Stimulated activated CD8-positive, alpha-beta memory T cell treated with anti-CD3 and anti-CD28 coated beads, Interleukin-7, amount 100 ng/mL, for 24 hours (primary cell): ENCODE results near the gene DLG2.
"Not testable (repeated sequence)": the region's sequence is repeated elsewhere in the genome, so short reads cannot be mapped to it uniquely, and the experiment has no call there.

Experiments used
- DNase-seq: peaks from one replicate; pipeline ENCODE4 v3.0.0-alpha.2; 2020; ENCODE audit warnings: low read depth

DLG2 gene

GRCh38 chr11:85316967-85317366 lies 310.2 kb downstream of the DLG2 start:
- DNase-seq, result no peak

GRCh38 chr11:85313741-85314140 lies 313.4 kb downstream of the DLG2 start:
- no peak for DNase-seq

DNA sequence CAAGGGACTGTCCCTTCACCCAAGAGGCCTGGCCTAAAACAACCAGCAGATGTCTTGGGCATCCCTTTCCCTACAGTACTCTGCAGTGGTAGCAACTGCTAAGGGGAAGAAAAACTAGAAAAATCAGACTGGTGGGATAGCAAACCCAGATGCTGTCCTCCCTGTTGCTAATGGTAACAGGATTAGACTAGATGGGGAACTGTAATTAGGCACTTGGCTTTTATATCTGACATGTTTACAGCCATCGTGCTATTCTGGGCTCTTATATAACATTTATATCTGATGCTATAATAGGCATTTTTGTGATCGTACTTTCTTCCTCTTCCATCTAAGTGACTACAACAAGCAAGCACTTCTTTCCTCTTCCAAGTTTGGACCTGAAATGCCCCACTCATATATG lies 316.7 kb downstream of the DLG2 start:
- no peak for DNase-seq

DNA sequence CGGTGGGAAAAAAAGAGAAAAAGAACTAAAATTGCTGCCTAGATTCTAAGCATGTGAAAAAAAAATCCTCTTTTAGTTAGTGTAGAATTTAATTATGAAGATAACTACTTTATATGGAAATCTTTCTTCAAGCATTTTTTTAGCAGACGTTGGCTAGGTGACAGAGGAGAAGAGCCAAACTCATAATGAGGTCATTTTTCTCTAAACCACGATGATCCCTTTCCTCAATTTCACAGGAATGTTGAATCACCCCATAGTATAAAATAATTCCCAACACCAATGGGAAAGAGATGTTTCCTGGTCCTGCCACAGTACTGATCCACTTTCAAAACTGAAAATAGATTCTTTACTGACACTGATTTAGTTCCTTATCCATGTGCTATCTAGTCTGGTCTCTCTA lies 319.8 kb downstream of the DLG2 start:
- DNase-seq, result no peak

- DNase-seq, result no peak
These were observed 325.1 kb downstream of the DLG2 start for GRCh38 chr11:85301895-85302678.

- no peak for DNase-seq
These were observed 327.7 kb downstream of the DLG2 start for GRCh38 chr11:85299258-85299942.

- no peak for DNase-seq
These were observed 331.4 kb downstream of the DLG2 start for GRCh38 chr11:85295694-85296271.

- no peak for DNase-seq
These were observed 345.6 kb downstream of the DLG2 start for GRCh38 chr11:85281550-85281949.

DNA sequence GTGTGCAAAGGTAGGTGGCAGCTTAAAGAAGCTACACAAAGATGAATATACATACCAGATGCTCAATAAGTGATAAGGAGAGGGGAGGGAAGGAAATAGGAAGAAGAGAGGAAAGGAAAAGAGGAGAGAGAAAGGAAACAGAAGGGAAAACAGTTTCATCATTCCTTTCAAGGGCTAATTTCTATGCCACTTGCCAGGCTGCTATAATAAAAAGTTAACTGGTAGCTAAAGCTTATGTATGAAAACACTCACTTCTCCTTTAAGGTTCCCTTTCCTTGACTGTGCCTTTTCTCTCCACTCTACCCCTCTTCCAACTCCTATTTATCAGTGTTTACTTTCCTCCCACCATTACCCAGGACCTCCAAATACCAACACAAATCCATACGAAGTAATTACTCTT lies 347.9 kb downstream of the DLG2 start:
- no peak for DNase-seq

DNA sequence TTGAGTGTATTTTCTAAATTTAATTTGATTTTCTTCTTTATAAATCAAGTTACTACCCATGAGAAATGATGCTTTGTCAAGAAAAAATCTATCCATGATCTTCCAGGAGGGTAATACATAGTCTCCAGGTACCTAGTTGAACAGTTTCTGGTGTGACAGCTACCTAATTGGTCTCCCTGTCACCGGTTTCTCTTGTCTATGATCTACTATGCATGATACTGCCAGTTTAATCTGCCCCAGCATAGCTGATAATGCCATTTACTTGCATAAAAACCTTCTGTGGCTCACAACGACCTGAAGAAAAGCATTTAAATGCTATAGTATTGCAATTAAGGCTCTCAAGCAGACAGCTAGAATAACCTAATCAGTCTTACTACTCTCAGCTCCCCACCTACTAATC lies 349.5 kb downstream of the DLG2 start:
- no peak for DNase-seq

- DNase-seq, result no peak
These were observed 350.8 kb downstream of the DLG2 start for GRCh38 chr11:85276332-85276731.

GRCh38 chr11:85270315-85270714 lies 356.8 kb downstream of the DLG2 start:
- not testable (repeated sequence) for DNase-seq

GRCh38 chr11:85269109-85269508 lies 358.0 kb downstream of the DLG2 start:
- DNase-seq, result no peak

GRCh38 chr11:85266646-85267045 lies 360.5 kb downstream of the DLG2 start:
- no peak for DNase-seq

GRCh38 chr11:85263328-85263727 lies 363.8 kb downstream of the DLG2 start:
- no peak for DNase-seq

DNA sequence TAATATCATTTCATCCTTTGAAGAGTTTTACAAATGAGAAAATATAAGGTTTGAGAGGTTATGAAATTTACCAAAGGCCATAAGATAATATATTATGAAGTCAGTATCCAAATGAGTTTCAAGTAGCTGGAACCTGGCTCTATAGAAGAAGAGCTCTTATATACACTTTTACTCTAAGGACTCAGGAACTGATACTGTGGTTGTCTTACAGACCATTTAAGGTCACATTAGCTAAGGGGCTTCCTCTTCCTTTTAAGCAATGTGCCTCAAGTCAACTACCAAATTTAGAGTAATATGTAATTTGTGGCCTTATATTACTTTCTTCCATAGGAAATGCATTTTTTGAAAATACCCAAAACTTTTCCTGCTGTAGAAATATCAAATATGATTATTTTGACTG lies 369.3 kb downstream of the DLG2 start:
- no peak for DNase-seq

DNA sequence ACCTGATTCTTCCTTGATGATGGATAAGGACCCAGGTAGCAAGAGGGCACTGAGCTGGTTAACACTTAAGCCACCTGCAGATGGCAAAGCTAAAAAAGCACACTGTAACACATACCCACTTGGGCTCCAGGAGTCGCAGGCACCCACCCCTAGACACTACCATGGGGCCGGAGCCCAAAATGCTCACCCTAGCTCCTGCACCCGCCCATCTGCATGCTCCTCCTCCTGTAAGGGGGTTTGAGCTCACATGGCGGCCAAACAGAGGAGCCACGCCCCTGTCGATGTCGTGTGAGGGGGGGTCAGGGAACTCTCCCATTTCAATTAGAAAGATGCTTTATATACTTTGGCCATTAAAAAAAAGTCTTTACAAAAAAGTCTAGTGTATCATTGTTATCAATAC lies 370.7 kb downstream of the DLG2 start:
- DNase-seq, result no peak

DNA sequence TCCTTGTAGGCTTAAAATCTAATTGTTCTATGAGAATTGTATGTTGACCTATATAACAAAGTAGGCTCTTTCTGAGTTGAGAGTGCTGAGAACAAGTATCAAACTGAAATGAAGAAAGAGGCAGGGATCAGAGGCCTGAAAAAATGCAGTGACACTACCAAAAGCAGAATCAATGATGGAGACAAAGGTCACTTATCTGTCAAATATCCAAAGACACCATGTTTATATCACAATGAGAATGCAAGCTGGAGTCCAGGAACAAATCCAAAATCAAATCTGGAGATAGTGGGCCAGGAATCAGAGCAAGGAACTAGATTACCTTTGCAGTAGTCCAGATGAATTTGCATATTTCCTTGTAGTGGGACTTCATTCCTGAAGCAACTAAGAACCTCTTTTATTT lies 377.7 kb downstream of the DLG2 start:
- DNase-seq, result no peak

DNA sequence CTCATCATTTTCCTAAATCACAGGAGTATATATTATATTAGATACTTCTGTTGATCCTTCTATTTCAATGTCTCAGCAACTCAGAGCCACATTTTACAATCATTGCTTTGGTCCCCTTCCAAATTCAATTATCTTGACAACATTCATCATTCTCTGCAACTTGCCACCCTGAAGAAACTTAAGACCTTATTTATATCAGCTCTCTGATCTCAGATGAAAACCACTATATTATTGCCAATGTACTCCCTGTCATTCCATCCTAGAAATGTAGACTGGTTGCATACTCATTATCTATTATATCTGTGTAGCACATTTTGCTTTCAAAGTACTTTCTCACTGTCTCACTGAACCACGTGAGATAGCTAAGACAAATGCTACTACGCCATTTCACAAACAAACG lies 379.3 kb downstream of the DLG2 start:
- no peak for DNase-seq

- DNase-seq, result no peak
These were observed 388.2 kb downstream of the DLG2 start for GRCh38 chr11:85238906-85239305.

GRCh38 chr11:85238038-85238437 lies 389.1 kb downstream of the DLG2 start:
- not testable (repeated sequence) for DNase-seq

DNA sequence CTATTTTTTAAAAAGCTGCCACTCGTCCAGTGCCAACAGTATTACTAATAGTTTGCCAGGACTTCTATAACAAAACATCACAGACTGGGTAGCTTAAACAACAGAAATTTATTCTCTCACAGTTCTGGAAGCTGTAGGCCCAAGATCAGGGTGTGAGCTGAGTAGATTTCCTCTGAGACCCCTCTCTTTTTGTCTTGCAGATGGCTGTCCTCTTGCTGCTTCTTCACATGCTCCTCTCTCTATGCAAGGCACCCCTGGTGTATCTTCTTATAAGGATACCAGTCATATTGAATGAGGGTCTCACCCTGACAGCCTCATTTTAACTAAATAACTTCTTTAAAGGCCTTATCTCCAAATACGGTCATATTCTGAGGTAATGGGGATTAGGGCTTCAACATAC lies 390.9 kb downstream of the DLG2 start:
- no peak for DNase-seq

DNA sequence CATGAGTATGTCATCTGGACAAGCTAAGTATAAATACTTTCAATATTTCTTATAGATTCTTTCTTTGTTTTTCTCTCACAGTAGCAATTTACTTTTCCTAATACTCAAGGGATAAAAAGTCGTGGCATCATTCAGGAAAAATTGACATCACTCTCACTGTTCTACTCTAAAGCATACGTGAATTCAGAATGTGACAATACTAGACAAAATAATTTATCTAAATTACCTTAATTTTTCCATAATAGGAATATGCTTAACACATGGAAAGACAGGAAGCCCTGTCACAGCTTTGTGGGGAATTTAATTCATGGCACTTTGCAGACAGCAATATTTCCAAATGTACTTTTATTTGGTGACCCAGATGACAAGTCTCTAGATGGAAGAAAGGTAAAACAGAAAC lies 394.6 kb downstream of the DLG2 start:
- DNase-seq, result no peak
